Rectal smooth muscle tissue (tissue), 1 donor: ENCODE data around the gene NBAS.

Experiments
- H3K27ac ChIP-seq: one replicate; pipeline ENCODE4 v1.7.0; 2013; ENCODE audit warnings: low read depth, low read length, inconsistent platforms
- H3K27me3 ChIP-seq: one replicate; pipeline ENCODE4 v1.7.0; 2013; ENCODE audit warnings: low read length; ENCODE audit not compliant: control insufficient read depth, insufficient read depth
- H3K36me3 ChIP-seq: one replicate; pipeline ENCODE4 v1.7.0; 2013; ENCODE audit warnings: low read length; ENCODE audit not compliant: control insufficient read depth, insufficient read depth
- H3K4me1 ChIP-seq: one replicate; pipeline ENCODE4 v1.7.0; 2013; ENCODE audit warnings: low read length; ENCODE audit not compliant: control insufficient read depth, insufficient read depth
- H3K4me3 ChIP-seq: one replicate; pipeline ENCODE4 v1.7.0; 2013; ENCODE audit warnings: low read length
- H3K9ac ChIP-seq: one replicate; pipeline ENCODE4 v1.7.0; 2013; ENCODE audit warnings: low read length

Gene NBAS

GRCh38 chr2:15177103-15177502, 384.0 kb downstream of the NBAS start:
- Histone ChIP-seq H3K4me3 (no peak overlapping the region), H3K27ac (no peak overlapping the region), H3K9ac (no peak overlapping the region), H3K4me1 (no peaks in the 10 kb centered on the region), H3K36me3 (no peaks in the 10 kb centered on the region), H3K27me3 (no peaks in the 10 kb centered on the region)

GRCh38 chr2:15176604-15177003, 384.5 kb downstream of the NBAS start:
- Histone ChIP-seq H3K27ac (no peak overlapping the region), H3K9ac (no peak overlapping the region), H3K4me3 (no peak overlapping the region), H3K4me1 (no peaks in the 10 kb centered on the region), H3K27me3 (no peaks in the 10 kb centered on the region), H3K36me3 (no peaks in the 10 kb centered on the region)

GRCh38 chr2:15174567-15174966, 386.6 kb downstream of the NBAS start:
- no peaks in the 10 kb centered on the region for H3K36me3 ChIP-seq
- no peak overlapping the region for H3K9ac ChIP-seq
- H3K4me3 ChIP-seq, result no peak overlapping the region
- H3K27ac ChIP-seq, result no peak overlapping the region
- H3K27me3 ChIP-seq, result no peaks in the 10 kb centered on the region
- H3K4me1 ChIP-seq, result peaks cover 11% of the 10 kb centered on the region

- peaks cover 14% of the 10 kb centered on the region for H3K4me1 ChIP-seq
- no peak overlapping the region for H3K9ac ChIP-seq
- no peak overlapping the region for H3K4me3 ChIP-seq
- no peaks in the 10 kb centered on the region for H3K36me3 ChIP-seq
- no peaks in the 10 kb centered on the region for H3K27me3 ChIP-seq
- H3K27ac ChIP-seq, result no peak overlapping the region
Observed at GRCh38 chr2:15173501-15173900, 387.6 kb downstream of the NBAS start.

GRCh38 chr2:15172825-15173224, 388.3 kb downstream of the NBAS start:
- peaks cover 14% of the 10 kb centered on the region for H3K4me1 ChIP-seq
- H3K27ac ChIP-seq, result no peak overlapping the region
- H3K36me3 ChIP-seq, result no peaks in the 10 kb centered on the region
- H3K9ac ChIP-seq, result no peak overlapping the region
- H3K27me3 ChIP-seq, result no peaks in the 10 kb centered on the region
- H3K4me3 ChIP-seq, result no peak overlapping the region

- peak overlapping the region; percentile 45 for H3K27ac ChIP-seq
- no peaks in the 10 kb centered on the region for H3K27me3 ChIP-seq
- H3K9ac ChIP-seq, result no peak overlapping the region
- no peak overlapping the region for H3K4me3 ChIP-seq
- no peaks in the 10 kb centered on the region for H3K36me3 ChIP-seq
- H3K4me1 ChIP-seq, result peaks cover 14% of the 10 kb centered on the region
Observed at GRCh38 chr2:15170070-15170775, 390.9 kb downstream of the NBAS start.

GRCh38 chr2:15169326-15170069, 391.6 kb downstream of the NBAS start:
- Histone ChIP-seq H3K27me3 (no peaks in the 10 kb centered on the region), H3K4me1 (peaks cover 14% of the 10 kb centered on the region), H3K27ac (peak overlapping the region; percentile 45), H3K36me3 (no peaks in the 10 kb centered on the region), H3K4me3 (no peak overlapping the region), H3K9ac (no peak overlapping the region)

GRCh38 chr2:15168116-15168515, 393.0 kb downstream of the NBAS start:
- H3K9ac ChIP-seq, result no peak overlapping the region
- no peak overlapping the region for H3K27ac ChIP-seq
- no peaks in the 10 kb centered on the region for H3K36me3 ChIP-seq
- H3K4me1 ChIP-seq, result peaks cover 14% of the 10 kb centered on the region
- H3K4me3 ChIP-seq, result no peak overlapping the region
- H3K27me3 ChIP-seq, result no peaks in the 10 kb centered on the region

- Histone ChIP-seq H3K4me3 (no peak overlapping the region), H3K36me3 (no peaks in the 10 kb centered on the region), H3K4me1 (peaks cover 14% of the 10 kb centered on the region), H3K9ac (no peak overlapping the region), H3K27ac (no peak overlapping the region), H3K27me3 (no peaks in the 10 kb centered on the region)
Observed at GRCh38 chr2:15166878-15167277, 394.3 kb downstream of the NBAS start.

- Histone ChIP-seq H3K4me3 (no peak overlapping the region), H3K27ac (no peak overlapping the region)
Observed at GRCh38 chr2:15163326-15163725, 397.8 kb downstream of the NBAS start.

GRCh38 chr2:15162620-15163019, 398.5 kb downstream of the NBAS start:
- Histone ChIP-seq H3K27ac (no peak overlapping the region), H3K4me3 (no peak overlapping the region), H3K27me3 (no peaks in the 10 kb centered on the region), H3K4me1 (no peaks in the 10 kb centered on the region), H3K9ac (no peak overlapping the region), H3K36me3 (no peaks in the 10 kb centered on the region)

More at GRCh38 chr2:15163326-15163725, 397.8 kb downstream of the NBAS start:
- Histone ChIP-seq H3K9ac (no peak overlapping the region), H3K27me3 (no peaks in the 10 kb centered on the region), H3K4me1 (no peaks in the 10 kb centered on the region), H3K36me3 (no peaks in the 10 kb centered on the region)

- H3K27me3 ChIP-seq, result no peaks in the 10 kb centered on the region
- no peak overlapping the region for H3K4me3 ChIP-seq
- no peak overlapping the region for H3K9ac ChIP-seq
- H3K36me3 ChIP-seq, result no peaks in the 10 kb centered on the region
- no peaks in the 10 kb centered on the region for H3K4me1 ChIP-seq
- H3K27ac ChIP-seq, result no peak overlapping the region
Observed at GRCh38 chr2:15160201-15160991, 400.7 kb downstream of the NBAS start.
